ENCODE data around the gene LTK. TPM values are rescaled to one million over a fixed set of nuclear protein-coding genes. Genes with fewer than 3 reads are reported as not detected.

The LTK gene
- total and polyA plus RNA-seq, 2 of the 4 experiments (the other 2 are of a cell fraction), result 0.18 to 0.62 TPM

GRCh38 chr15:41510728-41511127, 2.9 kb downstream of the LTK start:
- H3K36me3 ChIP-seq (ENCODE audit: control insufficient read depth, insufficient read depth, low read length), result peaks cover 2% of the 10 kb centered on the region; the same call in 1 of the 2 replicates
- no peak overlapping the region for H3K4me3 ChIP-seq (ENCODE audit: insufficient read depth, low read depth, low read length)
- no peak overlapping the region for H3K4me2 ChIP-seq (ENCODE audit: low read depth, low read length)
- no peak overlapping the region for H3K9ac ChIP-seq (ENCODE audit: low read depth, low read length)
- peaks cover 38% of the 10 kb centered on the region for H3K27me3 ChIP-seq (ENCODE audit: control insufficient read depth, insufficient read depth, low read length)
- no peak overlapping the region for H3K4ac ChIP-seq (ENCODE audit: low read depth, low read length)
- no peaks in the 10 kb centered on the region for H3K9me3 ChIP-seq (ENCODE audit: control insufficient read depth, insufficient read depth, low read length)
- ATAC-seq (ENCODE audit: low read depth) (no peak), DNase-seq (no peak)
- intact Hi-C loops (cut with micrococcal nuclease), result no loop called here
- H2BK5ac ChIP-seq (ENCODE audit: low read depth, low read length, poor library complexity, severe bottlenecking), result no peak overlapping the region
- no peak overlapping the region for H2BK15ac ChIP-seq (ENCODE audit: low read depth, low read length)
- TF ChIP-seq MAFK (IDR thresholded peaks at IDR 0.05; ENCODE audit: low read depth, low read length) (no peak), RFX5 (IDR thresholded peaks at IDR 0.05; ENCODE audit: low read depth, low read length) (no peak), POLR2A (IDR thresholded peaks at IDR 0.05; ENCODE audit: low read depth, low read length) (no peak), SMC3 (IDR thresholded peaks at IDR 0.05; ENCODE audit: low read depth, low read length) (no peak), MAZ (IDR thresholded peaks at IDR 0.05; ENCODE audit: borderline replicate concordance, low read depth, low read length) (no peak)
- no peak overlapping the region for H3K56ac ChIP-seq (ENCODE audit: extremely low read depth, insufficient read depth, low read length)
- H3K14ac ChIP-seq (replicated peaks; ENCODE audit: low read depth, low read length), result no peak overlapping the region
- H2BK120ac ChIP-seq (ENCODE audit: low read depth, low read length), result no peak overlapping the region
- H2AK5ac ChIP-seq (ENCODE audit: low read depth, low read length), result no peak overlapping the region
- POLR2A ChIA-PET (ENCODE audit: unreplicated experiment), result no interaction called here
- in situ Hi-C loops (cut with MboI; ENCODE audit: low sequenced_read_pairs), result no loop called here
- H3K18ac ChIP-seq (ENCODE audit: low read depth, low read length), result no peak overlapping the region
- no peak overlapping the region for H2BK20ac ChIP-seq (ENCODE audit: low read depth, low read length)
- dilution Hi-C loops (cut with HindIII; ENCODE audit: low sequenced_read_pairs, unreplicated experiment), result no loop called here
- H4K20me1 ChIP-seq (ENCODE audit: insufficient read depth, low read length), result no peaks in the 10 kb centered on the region
- H3K23ac ChIP-seq (ENCODE audit: low read depth, low read length), result no peak overlapping the region
- H4K8ac ChIP-seq (ENCODE audit: low read depth in 2 of 2, low read length in 2 of 2), result no peak overlapping the region
- CTCF ChIA-PET, result interaction anchor here (1.0 kb wide), 1 partner anchor 301 kb away, joined by 3 read pairs; no protein-coding TSS in a partner anchor
- H3K9me1 ChIP-seq (ENCODE audit: insufficient read depth, low read length), result no peaks in the 10 kb centered on the region
- H2AFZ ChIP-seq (replicated peaks; ENCODE audit: low read length, poor library complexity), result no peak overlapping the region
- H4K5ac ChIP-seq (ENCODE audit: low read depth, low read length), result no peak overlapping the region
- H3K79me1 ChIP-seq (ENCODE audit: low read depth in 1 of 2, low read length in 2 of 2), result no peaks in the 10 kb centered on the region
- H4K91ac ChIP-seq (ENCODE audit: insufficient read depth, low read depth, low read length), result no peak overlapping the region
- no peak overlapping the region for H3K27ac ChIP-seq (ENCODE audit: insufficient read depth, low read length)
- BruUV-seq (replicated peaks), result no TSS peak
- no peak overlapping the region for H2AK9ac ChIP-seq (replicated peaks; ENCODE audit: low read depth, low read length, poor library complexity)
- peaks cover 8% of the 10 kb centered on the region; the same call in 1 of the 2 replicates for H3K4me1 ChIP-seq (ENCODE audit: control insufficient read depth, insufficient read depth, low read length)
- no CpG with 5 or more reads among the region's 7 CpGs for WGBS, 2 experiments (ENCODE audit: extremely low coverage in 2 of 2, insufficient read length in 1 of 2)

Measured in IMR-90 (cell line).